ENCODE results near the gene UBXN2A.

Gene UBXN2A

DNA sequence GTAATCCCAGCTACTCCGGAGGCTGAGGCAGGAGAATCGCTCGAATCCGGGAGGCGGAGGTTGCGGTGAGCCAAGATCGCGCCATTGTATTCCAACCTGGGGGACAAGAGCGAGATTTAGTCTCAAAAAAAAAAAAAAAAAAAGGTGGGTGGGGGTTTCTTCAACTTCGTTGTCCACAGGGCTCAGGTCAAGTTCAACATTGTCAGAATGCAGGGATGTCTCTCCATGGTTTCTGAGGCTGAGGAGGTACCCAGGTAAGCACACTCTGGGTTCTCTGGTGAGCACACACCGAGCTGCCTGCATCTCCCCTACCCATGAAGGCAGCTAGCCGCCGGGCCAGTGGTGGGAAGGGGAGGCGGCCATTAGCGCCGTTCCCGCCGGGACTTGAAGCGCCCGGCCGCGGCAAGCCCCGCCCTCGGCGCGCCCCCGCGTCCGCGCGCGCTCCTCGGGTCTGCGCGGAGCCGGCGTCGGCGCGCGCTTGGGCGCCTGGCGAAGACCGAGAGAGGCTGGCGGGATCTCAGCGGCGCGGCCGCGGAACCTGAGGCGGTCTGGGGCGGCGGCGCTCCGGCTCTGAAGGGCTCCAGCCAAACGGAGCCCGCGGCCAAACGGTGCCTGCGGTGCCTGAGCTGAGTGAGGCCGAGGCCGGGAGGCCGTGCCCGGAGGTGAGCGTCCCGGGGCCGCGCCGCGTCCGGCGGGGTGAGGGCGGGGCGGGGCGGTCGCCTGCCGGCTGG lies at the start of gene UBXN2A:
UBXN2A (plus strand) TSS at position 477 of the 731 bp plus-strand sequence. CDS start 17,852 bp downstream, outside the sequence.
- peak; percentile 81 for DNase-seq

DNA sequence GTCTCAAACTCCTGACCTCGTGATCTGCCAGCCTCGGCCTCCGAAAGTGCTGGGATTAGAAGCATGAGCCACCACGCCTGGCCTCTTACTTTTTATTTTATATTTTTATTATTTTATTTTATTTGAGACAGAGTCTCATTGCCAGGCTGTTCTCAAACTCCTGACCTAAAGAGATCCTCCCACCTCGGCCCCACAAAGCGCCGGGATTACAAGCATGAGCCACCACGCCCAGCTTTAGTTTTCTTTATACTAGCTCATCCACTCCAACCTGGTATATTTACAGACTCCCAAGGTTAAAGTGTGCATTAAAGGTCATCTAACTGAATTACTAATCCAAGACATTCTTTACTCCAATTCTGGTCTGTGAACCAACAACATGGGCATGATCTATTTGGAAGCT lies 40.1 kb upstream of the UBXN2A start:
- no peak for DNase-seq

- DNase-seq, result peak; percentile 17
Observed at GRCh38 chr2:23900541-23901322, 39.5 kb upstream of the UBXN2A start.

- DNase-seq, result no peak
Observed at GRCh38 chr2:23901966-23902846, 38.1 kb upstream of the UBXN2A start.

GRCh38 chr2:23903034-23903433 lies 37.2 kb upstream of the UBXN2A start:
- no peak for DNase-seq

- DNase-seq, result no peak
Observed at GRCh38 chr2:23904215-23904614, 36.0 kb upstream of the UBXN2A start.

- no peak for DNase-seq
Observed at GRCh38 chr2:23904692-23905091, 35.6 kb upstream of the UBXN2A start.

- DNase-seq, result no peak
Observed at GRCh38 chr2:23905155-23905554, 35.1 kb upstream of the UBXN2A start.

GRCh38 chr2:23912054-23912453 lies 28.2 kb upstream of the UBXN2A start:
- no peak for DNase-seq

DNA sequence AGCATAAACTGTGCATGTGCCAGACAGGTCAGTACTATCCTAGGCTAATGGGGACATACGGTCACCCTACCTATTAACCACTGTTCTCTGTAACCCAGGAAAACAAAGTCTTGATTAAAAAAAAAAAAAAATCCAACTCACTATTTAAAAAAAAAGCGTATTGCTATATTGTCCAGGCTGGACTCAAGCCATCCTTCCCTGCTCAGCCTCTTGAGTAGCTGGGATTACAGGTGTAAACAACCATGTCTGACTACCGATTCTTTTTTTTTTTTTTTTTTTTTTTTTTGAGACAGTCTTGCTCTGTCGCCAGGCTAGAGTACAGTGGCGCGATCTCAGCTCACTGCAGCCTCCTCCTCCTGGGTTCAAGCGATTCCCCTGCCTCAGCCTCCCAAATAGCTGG lies 24.9 kb upstream of the UBXN2A start:
- no peak for DNase-seq

DNA sequence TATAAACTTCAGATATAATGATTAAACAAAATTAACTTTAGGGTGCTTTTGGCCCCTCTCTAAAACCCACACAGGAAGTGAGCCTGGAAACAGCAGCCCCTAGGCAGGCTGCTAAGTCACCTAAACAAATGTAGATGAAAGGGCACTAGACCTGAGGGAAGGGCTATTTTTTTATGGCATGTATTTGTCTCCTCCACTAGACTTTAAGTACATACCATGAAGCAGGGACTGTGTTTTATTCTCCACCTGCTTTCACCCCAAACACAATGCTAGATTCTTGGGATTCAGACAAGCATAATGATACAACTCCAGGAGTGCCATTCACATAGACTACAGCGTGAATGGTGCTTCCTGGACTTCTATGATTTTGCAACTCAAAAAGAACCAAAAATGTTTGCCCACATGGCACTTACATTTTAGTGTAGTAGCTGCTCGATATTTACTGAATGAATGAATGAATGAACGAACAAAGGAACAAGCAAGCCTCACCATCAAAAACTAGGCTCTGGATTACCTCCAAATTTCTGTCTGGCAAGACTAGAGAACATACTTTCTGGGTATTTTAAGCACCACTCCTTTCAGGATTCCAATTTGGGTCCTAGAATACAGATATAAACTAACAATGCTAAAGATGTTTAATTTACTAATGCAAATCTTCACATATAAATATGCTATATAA lies 23.4 kb upstream of the UBXN2A start:
- no peak for DNase-seq

DNA sequence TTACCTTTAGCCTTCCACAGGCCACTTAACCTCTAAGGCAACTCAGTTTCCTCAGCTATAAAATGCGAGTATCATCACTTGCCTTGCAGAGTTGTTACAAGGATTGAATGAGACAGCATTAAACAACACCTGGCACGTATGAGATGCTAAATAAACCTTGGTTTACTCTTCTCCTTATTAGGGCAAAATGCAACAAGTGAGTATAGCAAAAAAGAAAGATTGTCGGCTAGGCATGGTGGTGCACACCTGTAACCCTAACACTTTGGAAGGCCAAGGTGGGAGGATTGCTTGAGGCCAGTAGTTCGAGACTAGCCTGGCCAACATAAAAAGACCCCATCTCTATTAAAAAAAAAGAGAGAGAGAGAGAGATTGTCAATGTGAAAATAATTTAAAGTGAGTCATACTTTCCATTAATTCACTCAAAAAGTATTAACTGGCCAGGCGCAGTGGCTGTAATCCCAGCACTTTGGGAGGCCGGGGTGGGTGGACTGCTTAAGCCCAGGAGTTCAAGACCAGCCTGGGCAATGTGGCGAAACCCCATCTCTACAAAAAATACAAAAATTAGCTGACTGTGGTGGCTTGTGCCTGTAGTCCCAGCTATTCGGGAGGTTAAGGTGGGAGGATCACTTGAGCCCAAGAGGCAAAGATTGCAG lies 21.3 kb upstream of the UBXN2A start:
- no peak for DNase-seq

- no peak for DNase-seq
Observed at GRCh38 chr2:23924589-23925359, 15.5 kb upstream of the UBXN2A start.

DNA sequence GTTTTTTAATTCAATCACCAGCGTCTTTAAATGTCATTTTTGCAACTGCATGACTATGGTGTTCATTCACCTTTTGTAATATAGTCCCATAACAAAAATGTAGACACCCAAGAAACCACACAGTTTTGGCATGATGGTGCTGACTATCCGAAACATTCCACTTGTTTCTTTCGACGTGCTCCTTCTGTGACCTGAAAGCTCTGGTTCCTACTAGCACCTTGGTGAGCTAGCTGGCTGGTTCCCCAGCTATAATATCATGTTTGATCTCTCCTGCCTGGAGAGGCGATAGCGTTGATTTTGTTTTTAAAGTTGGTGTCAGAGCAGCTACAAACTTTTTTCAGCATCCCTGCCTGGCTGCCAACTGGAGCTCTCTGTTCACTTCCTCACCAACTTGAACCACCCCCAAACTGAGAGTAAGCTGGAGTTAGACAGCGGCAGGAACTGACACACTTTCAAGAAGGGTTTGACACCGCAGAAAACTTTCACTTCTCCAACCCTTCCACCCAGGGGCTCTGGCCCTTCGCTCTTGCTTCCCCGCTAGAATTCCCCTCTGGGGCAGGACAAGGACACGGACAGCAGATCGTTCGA lies 14.5 kb upstream of the UBXN2A start:
- peak; percentile 86 for DNase-seq

GRCh38 chr2:23926290-23926749 lies 13.9 kb upstream of the UBXN2A start:
- DNase-seq, result peak; percentile 43

DNA sequence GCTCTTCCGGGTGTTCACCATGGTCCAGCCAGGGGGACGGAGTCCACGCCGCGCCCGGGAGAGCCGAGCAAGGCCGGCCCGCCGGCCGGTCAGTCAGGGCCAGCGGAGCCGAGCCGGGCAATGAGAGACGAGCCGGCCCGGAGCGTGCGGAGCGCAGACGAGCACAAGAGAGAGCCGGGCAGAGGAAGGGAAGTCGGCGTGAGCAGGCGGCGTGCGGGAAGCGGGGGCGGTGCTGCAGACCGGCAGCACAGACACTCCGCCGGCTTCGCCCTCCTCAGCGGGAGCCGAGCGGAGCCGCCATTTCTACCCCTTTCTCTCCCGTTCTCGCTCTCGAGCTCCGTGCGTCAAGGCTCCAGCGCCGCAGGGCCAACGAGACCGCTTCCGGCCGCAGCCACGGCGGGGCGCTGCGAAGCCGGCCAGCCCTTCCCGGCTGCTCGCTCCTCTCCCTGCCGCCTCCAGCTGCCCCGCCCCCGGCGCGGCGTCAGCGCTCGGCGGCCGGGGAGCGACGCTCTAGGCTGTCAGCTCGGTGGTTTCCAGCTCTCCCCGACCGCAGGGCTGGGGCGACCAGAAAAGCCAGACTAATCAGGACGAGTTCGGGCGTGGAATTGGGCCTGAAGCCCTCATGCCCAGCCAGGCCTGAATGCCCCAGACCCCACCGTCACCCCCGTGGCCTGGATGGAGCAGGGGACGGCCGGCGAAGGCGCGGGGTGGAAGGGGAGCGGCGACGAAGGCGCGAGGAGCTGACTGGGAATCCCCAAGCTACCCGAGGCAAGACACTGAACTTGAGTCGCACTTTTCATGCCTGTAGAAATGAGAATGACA lies 13.3 kb upstream of the UBXN2A start, which contains the start of gene ATAD2B:
ATAD2B (minus strand) TSS at position 374 of the 822 bp plus-strand sequence; CDS start at position 21, 353 bp downstream.
- DNase-seq, result peak; percentile 96

- no peak for DNase-seq
Observed at GRCh38 chr2:23934259-23934658, 6.0 kb upstream of the UBXN2A start.

- peak; percentile 60 for DNase-seq
Observed at GRCh38 chr2:23940718-23941620, 706 bp downstream of the UBXN2A start.

- no peak for DNase-seq
Observed at GRCh38 chr2:23941644-23942043, 1.4 kb downstream of the UBXN2A start.
